Measurements from ENCODE around the gene CDH22.

The CDH22 gene

DNA sequence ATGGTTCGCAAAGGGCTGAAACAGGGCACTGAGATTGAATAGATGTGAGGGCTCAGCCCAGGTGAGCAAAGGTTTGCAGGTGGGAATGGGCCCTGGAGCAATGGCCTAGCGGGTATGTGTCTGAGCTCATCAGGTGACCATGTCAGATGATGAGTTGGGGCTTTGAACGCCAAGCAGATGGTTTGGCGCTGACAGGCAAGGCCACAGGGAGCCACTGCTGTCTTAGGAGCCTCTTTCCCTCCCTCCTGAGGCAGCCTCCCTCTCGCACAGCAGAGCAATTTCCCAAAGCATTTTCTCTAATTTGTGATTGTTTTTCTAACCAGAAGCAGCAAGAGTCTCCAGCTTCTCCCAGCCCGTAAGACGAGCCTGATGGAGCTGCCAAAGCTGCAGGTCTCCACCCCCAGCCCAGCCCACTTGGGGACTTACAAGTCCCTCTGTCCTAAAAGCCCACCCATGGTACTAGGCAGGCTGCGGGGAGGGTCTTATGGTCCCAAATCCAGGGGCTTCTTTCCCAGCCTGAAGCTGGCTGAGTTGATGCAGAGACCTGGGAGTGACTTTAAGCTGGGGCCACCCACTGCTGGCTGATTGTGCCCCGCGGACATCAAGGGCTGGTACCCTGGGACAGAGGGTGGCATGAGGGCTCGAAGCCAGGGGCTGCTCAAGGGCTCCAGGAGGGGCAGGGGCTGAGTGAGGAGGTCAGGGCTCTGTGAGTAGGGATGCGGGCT lies 11.6 kb downstream of the CDH22 start:
- DNase-seq, result no peak

DNA sequence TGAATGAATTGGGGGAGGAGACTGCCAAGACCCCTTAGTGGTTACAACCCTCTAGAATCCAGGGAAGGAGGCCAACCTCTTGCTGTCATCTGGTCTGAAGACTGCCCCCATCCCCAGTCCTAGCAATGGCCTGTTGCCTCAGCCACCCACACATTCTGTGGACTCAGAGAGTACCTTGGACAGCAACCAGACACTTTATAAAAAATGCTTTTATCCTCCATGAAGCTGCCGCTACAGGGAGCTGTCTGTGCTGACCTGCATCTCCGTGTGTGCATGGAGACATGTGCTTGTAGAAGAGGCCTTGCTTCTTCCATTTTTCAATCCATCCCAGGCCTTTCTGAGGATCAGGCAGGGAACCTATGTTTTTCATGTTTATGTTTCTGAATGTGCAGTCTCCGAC lies 15.2 kb downstream of the CDH22 start:
- DNase-seq, result no peak

DNA sequence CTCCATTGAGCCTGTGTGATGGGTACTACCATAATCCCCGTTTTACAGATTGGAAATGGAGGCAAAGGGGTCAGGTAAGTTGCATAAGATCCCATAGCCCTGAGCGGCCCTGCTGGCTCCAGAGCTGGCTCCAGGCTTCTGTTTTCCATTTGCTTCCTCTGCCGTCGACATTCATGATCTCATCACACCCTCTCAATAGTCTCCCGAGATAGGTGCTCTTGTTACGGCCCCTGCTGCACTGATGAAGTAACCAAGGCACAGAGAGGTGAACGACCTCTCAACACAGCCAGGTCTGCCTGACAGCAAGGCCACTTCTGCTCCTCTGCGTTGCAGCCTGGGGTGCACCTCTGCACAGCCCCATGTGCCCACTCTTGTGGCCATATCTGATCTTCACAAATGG lies 16.9 kb downstream of the CDH22 start:
- DNase-seq, result no peak

- DNase-seq, result no peak
These were observed 18.9 kb downstream of the CDH22 start for GRCh38 chr20:46289432-46289831.

DNA sequence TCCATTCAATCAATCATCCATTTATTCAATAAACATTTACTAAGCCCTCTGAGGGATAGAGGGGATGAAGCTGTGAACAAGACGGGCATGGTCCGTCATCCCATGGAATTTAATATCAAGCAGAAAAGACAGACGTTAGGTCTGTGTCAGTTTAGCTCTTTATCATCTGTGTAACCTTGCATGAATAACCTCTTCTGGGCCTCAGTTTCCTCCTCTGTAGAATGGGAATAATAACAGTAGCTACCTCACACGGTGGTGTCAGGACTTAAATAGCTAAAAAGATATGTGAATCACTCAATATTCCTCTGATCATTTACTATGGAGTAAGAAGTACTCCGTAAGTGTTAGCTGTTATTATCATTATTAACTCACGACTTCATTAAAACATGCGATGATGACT lies 21.3 kb downstream of the CDH22 start:
- no peak for DNase-seq

DNA sequence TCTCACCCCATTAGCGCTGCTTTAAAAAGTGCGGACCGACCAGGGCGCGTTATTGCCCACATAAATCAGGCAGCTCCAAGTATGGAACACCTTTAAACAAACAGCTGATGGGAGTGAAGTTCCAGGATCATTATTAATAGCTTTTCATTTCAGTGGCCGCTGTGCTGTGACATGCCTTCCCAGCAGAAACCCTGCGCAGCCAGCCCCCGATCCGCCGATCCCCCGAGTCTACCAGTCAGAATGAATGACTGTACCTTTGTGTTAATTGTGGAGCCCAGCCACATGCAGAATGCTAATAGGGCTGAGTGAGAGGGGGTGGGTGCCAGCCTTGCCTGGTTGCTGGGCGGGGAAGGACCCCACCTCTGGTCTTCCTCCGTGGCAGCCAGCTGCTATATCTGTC lies 21.9 kb downstream of the CDH22 start:
- no peak for DNase-seq

GRCh38 chr20:46285740-46286139 lies 22.6 kb downstream of the CDH22 start:
- no peak for DNase-seq

- DNase-seq, result no peak
These were observed 23.2 kb downstream of the CDH22 start for GRCh38 chr20:46285072-46285471.

DNA sequence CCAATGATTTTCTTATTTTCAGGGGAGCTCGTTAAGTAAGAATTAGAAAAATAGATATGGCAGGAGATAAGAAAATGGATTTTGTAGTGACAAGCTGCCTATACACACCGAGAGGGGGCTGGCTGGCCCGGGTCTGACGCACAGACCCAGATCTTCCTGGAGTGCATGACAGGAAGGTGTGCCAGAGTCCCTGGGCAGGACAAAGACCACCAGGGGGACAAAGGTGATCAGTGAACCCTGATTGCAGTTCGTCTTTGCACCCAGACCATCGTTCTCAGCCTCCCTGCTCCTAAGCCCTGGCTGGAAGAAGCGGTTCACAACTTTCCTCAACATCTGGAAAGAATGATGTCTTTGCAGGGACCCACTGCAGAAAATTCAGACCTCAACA lies 24.3 kb downstream of the CDH22 start:
- DNase-seq, result no peak

DNA sequence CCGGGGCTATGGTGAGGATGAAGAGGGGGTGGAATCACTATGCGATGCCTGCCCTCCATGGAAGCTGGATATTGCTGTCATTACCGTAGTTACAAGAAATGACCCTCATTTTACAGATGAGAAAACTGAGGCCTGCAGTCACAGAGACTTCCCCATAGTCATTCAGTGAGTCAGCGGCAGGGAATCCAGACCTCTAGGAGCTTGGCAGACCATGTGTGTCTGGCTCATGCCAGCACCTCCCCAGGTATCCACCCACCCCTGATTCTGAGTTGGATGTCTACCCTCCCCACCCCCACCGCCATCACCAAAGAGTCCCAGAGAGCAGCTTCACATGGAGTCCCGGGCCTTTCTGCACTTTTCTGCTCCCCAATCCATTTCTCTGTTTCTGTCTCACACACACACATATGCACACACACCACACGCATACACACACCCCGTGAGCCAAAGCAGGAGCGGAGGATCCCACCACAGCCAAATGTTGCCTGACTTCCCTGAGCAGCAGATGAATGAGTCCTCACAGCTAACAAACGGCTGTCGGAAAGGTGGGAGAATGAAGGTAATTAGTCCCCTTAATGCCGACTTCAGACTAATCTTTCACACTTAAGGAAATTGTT lies 24.8 kb downstream of the CDH22 start:
- DNase-seq, result no peak

- no peak for DNase-seq
These were observed 25.6 kb downstream of the CDH22 start for GRCh38 chr20:46282669-46283068.

DNA sequence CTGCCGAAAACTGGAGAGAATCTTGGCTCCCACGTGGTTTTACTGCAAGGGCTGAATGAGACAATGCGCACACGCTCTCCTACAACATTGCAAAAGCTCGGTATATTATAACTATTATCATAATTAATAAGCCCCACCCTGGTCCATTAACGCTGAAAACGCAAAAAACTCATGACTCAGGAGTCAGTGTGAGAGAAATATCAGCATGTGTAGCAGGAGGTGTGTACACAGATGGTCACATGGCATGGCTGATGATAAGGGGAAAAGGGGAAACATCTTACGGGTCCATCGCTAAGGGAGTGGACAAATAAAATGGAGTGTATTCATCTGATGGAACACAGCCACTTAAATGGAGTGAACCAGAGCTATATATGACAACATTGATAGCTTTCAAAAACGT lies 29.2 kb downstream of the CDH22 start:
- no peak for DNase-seq

DNA sequence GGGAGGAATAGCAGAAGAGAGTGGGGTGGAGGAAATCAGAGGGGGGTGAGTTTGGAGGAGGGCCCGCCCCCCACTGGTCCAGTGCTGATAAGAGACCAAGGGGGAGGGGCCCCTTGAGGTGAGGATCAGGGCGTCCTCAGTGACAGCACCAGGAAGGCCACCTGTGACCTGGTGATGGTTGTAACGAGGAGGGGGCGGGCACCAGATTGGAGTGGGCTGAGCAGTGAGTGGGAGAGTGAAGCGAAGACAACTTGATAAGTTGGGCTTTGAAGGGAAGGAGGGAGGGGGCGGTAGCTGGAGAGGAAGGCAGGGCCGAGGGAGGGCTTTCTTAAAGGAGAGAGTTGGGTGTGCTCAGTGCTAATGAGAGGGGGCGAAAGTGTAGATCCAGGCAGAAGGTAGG lies 30.7 kb downstream of the CDH22 start:
- DNase-seq, result no peak

DNA sequence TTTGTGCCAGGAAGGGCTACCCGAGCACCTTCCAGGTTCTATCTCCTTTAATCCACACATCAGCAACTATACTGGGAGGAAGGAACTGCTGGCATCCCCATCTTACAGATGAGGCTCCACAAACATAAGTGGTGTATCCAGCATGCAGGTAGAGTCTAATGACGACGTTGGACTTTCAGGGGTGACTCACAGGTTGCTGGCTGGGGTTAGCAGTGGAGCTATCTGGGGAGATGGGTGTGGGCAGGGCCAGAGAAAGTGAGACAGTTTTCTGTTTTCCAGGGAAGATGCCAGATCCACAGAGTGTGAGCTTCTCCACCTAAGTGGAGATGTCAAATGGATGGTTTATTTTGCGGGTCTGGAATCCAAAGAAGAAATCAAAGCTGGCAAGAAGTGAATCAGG lies 31.8 kb downstream of the CDH22 start:
- no peak for DNase-seq

- DNase-seq, result peak; percentile 92
These were observed 33.2 kb downstream of the CDH22 start for GRCh38 chr20:46275091-46275490.

DNA sequence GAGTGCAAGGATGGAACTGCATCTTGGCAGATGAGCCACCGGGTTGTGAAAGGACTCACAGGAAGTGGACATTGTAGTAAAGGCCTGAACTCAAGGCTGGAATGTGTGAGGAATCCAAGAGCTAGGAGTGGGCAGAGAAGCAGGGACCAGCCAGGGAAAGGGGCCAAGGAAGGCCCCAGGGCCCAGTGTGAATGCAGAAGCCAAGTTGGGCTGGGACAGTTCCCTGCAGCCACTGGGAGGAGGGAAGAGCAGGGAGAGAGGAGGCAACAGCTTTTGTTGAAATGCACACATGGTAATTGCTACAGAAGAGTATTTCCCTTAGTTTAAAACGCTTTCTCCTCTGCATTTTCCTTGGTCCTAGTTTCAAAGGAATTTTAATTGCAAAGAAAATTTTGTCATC lies 34.6 kb downstream of the CDH22 start:
- no peak for DNase-seq

GRCh38 chr20:46272389-46273047 lies 35.8 kb downstream of the CDH22 start:
- DNase-seq, result no peak

GRCh38 chr20:46270977-46271744 lies 37.1 kb downstream of the CDH22 start:
- peak; percentile 54 for DNase-seq

- no peak for DNase-seq
These were observed 38.9 kb downstream of the CDH22 start for GRCh38 chr20:46269372-46269771.

DNA sequence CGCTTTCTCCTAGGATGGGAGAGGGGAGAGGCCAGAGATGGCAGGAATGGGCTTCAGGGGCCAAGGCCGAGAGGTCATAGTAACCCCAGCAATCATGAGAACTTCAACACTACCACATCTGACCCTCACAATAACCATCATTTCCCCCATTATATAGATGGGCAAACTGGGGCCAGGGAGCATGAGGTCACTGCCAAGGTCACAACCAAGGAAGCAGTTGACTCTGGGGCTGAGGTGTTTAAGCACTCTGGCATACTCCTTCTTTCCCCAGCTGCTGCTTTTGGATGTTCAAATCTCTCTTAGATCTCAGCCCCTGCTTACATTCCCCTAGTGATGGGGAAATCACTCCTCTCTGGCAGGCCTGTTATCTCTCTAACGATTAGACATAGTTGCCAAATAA lies 39.6 kb downstream of the CDH22 start:
- DNase-seq, result no peak

GRCh38 chr20:46268131-46268614 lies 40.1 kb downstream of the CDH22 start:
- DNase-seq, result no peak

DNA sequence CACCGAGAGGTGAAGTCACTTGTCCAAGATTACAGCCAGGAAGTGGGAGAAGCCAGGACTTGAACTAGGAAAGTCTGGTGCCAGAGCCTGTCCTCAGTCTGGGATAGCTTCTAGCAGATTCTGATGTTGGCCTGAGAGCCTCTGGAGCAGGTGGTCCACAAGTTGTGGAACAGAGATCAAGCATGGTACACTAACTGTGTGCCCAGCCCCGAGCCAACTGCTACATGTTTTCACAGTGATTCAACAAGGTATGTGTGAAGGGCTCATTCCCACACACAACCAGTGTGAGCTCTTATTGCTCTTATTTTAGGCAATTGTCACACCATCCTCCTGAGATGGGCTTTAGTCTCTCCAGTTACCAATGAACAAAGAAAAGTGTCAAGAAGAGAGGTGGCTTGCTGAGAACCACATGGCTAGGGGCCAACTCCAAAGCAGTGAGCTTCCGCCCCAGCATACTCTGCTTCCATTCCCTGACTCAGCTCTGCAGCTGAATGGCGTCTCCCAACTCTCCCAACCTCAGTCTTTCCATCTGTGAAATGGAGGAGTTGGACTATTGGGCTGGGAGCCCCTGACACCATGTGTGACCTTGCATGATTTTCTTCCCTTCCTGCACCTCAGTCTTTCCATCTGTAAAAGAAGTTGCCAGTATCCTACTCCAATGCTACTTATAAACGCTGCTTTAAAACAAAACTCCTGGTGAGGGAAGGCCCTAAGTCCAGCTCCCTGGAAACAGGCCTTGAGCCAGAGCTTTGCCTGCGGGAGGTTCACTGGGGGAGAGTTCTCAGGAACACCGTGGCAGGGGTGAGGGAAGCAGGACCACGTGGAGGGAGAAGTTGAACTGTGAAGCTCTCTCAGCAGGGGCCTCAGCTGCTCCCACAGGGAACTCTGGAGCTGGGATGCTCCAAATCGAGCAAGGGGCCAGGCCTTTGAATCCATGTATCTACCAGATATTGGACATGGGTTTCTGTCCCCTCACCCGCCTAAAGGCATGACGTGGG lies 40.9 kb downstream of the CDH22 start:
- no peak for DNase-seq
